ENCODE measurements around the gene CALCR. TPM values are rescaled to one million over a fixed set of nuclear protein-coding genes. Genes with fewer than 3 reads are reported as not detected.
"Not testable (repeated sequence)": the region's sequence is repeated elsewhere in the genome, so short reads cannot be mapped to it uniquely, and the experiment has no call there.

Gene CALCR
- total RNA-seq, 1 experiment from 2014 or later: not detected

GRCh38 chr7:93515144-93515543 is 59.4 kb downstream of the CALCR start:
- Histone ChIP-seq H3K4me3 (ENCODE audit: low read length) (no peak overlapping the region), H3K9ac (ENCODE audit: low read length) (no peak overlapping the region), H3K9me3 (ENCODE audit: low read length) (no peaks in the 10 kb centered on the region), H3K9me2 (replicated peaks; ENCODE audit: insufficient read depth, low read length) (no peaks in the 10 kb centered on the region), H3K79me2 (ENCODE audit: low read length) (no peaks in the 10 kb centered on the region), H3K4me2 (ENCODE audit: low read depth, low read length, poor library complexity, severe bottlenecking) (no peak overlapping the region), H4K20me1 (ENCODE audit: insufficient read depth, low read depth, low read length) (no peaks in the 10 kb centered on the region), H3K27me3 (ENCODE audit: low read length) (no peaks in the 10 kb centered on the region), H3K4me1 (ENCODE audit: low read length) (no peaks in the 10 kb centered on the region), H2AFZ (ENCODE audit: low read length) (no peak overlapping the region), H3K27ac (ENCODE audit: low read length) (no peak overlapping the region), H3K36me3 (ENCODE audit: insufficient read depth, low read length) (no peaks in the 10 kb centered on the region)
- no peak for DNase-seq

GRCh38 chr7:93509303-93509702 is 65.2 kb downstream of the CALCR start:
- no peaks in the 10 kb centered on the region for H4K20me1 ChIP-seq (ENCODE audit: insufficient read depth, low read depth, low read length)
- DNase-seq: no peak
- H3K9ac ChIP-seq (ENCODE audit: low read length): no peak overlapping the region
- no peaks in the 10 kb centered on the region for H3K9me2 ChIP-seq (replicated peaks; ENCODE audit: insufficient read depth, low read length)
- no peak overlapping the region for H3K4me2 ChIP-seq (ENCODE audit: low read depth, low read length, poor library complexity, severe bottlenecking)
- no peaks in the 10 kb centered on the region for H3K9me3 ChIP-seq (ENCODE audit: low read length)
- H3K36me3 ChIP-seq (ENCODE audit: insufficient read depth, low read length): no peaks in the 10 kb centered on the region
- no peaks in the 10 kb centered on the region for H3K27me3 ChIP-seq (ENCODE audit: low read length)
- no peak overlapping the region for H3K27ac ChIP-seq (ENCODE audit: low read length)
- H3K4me1 ChIP-seq (ENCODE audit: low read length): no peaks in the 10 kb centered on the region
- no peak overlapping the region for H2AFZ ChIP-seq (ENCODE audit: low read length)
- no peak overlapping the region for H3K4me3 ChIP-seq (ENCODE audit: low read length)
- H3K79me2 ChIP-seq (ENCODE audit: low read length): no peaks in the 10 kb centered on the region

GRCh38 chr7:93503088-93503487 is 71.4 kb downstream of the CALCR start:
- Histone ChIP-seq H3K36me3 (ENCODE audit: insufficient read depth, low read length) (no peaks in the 10 kb centered on the region), H3K4me3 (ENCODE audit: low read length) (no peak overlapping the region), H3K4me2 (ENCODE audit: low read depth, low read length, poor library complexity, severe bottlenecking) (no peak overlapping the region), H3K9me3 (ENCODE audit: low read length) (no peaks in the 10 kb centered on the region), H3K27ac (ENCODE audit: low read length) (no peak overlapping the region), H3K9me2 (replicated peaks; ENCODE audit: insufficient read depth, low read length) (no peaks in the 10 kb centered on the region), H4K20me1 (ENCODE audit: insufficient read depth, low read depth, low read length) (no peaks in the 10 kb centered on the region), H3K79me2 (ENCODE audit: low read length) (no peaks in the 10 kb centered on the region), H2AFZ (ENCODE audit: low read length) (no peak overlapping the region), H3K9ac (ENCODE audit: low read length) (no peak overlapping the region), H3K4me1 (ENCODE audit: low read length) (no peaks in the 10 kb centered on the region), H3K27me3 (ENCODE audit: low read length) (no peaks in the 10 kb centered on the region)
- no peak for DNase-seq

- H3K9me3 ChIP-seq (ENCODE audit: low read length); H3K9ac ChIP-seq (ENCODE audit: low read length); H3K27ac ChIP-seq (ENCODE audit: low read length); H2AFZ ChIP-seq (ENCODE audit: low read length); H3K4me1 ChIP-seq (ENCODE audit: low read length); H4K20me1 ChIP-seq (ENCODE audit: insufficient read depth, low read depth, low read length); DNase-seq; H3K4me3 ChIP-seq (ENCODE audit: low read length); H3K4me2 ChIP-seq (ENCODE audit: low read depth, low read length, poor library complexity, severe bottlenecking); H3K36me3 ChIP-seq (ENCODE audit: insufficient read depth, low read length); H3K27me3 ChIP-seq (ENCODE audit: low read length); H3K79me2 ChIP-seq (ENCODE audit: low read length); H3K9me2 ChIP-seq (replicated peaks; ENCODE audit: insufficient read depth, low read length): not testable (repeated sequence)
These were observed 82.7 kb downstream of the CALCR start for GRCh38 chr7:93491860-93492259.

GRCh38 chr7:93476491-93477344 is 97.8 kb downstream of the CALCR start:
- H4K20me1 ChIP-seq (ENCODE audit: insufficient read depth, low read depth, low read length): no peaks in the 10 kb centered on the region
- H3K36me3 ChIP-seq (ENCODE audit: insufficient read depth, low read length): no peaks in the 10 kb centered on the region
- H3K27me3 ChIP-seq (ENCODE audit: low read length): no peaks in the 10 kb centered on the region
- no peaks in the 10 kb centered on the region for H3K9me2 ChIP-seq (replicated peaks; ENCODE audit: insufficient read depth, low read length)
- H3K27ac ChIP-seq (ENCODE audit: low read length): no peak overlapping the region
- DNase-seq: no peak
- no peak overlapping the region for H3K4me3 ChIP-seq (ENCODE audit: low read length)
- H3K79me2 ChIP-seq (ENCODE audit: low read length): no peaks in the 10 kb centered on the region
- H2AFZ ChIP-seq (ENCODE audit: low read length): no peak overlapping the region
- no peaks in the 10 kb centered on the region for H3K4me1 ChIP-seq (ENCODE audit: low read length)
- H3K4me2 ChIP-seq (ENCODE audit: low read depth, low read length, poor library complexity, severe bottlenecking): no peak overlapping the region
- H3K9me3 ChIP-seq (ENCODE audit: low read length): no peaks in the 10 kb centered on the region
- H3K9ac ChIP-seq (ENCODE audit: low read length): no peak overlapping the region

GRCh38 chr7:93475811-93476210 is 98.7 kb downstream of the CALCR start:
- Histone ChIP-seq H3K4me3 (ENCODE audit: low read length) (no peak overlapping the region), H4K20me1 (ENCODE audit: insufficient read depth, low read depth, low read length) (no peaks in the 10 kb centered on the region), H3K79me2 (ENCODE audit: low read length) (no peaks in the 10 kb centered on the region), H3K9me2 (replicated peaks; ENCODE audit: insufficient read depth, low read length) (no peaks in the 10 kb centered on the region), H3K9me3 (ENCODE audit: low read length) (no peaks in the 10 kb centered on the region), H3K4me2 (ENCODE audit: low read depth, low read length, poor library complexity, severe bottlenecking) (no peak overlapping the region), H3K27me3 (ENCODE audit: low read length) (no peaks in the 10 kb centered on the region), H3K27ac (ENCODE audit: low read length) (no peak overlapping the region), H3K36me3 (ENCODE audit: insufficient read depth, low read length) (no peaks in the 10 kb centered on the region), H3K4me1 (ENCODE audit: low read length) (no peaks in the 10 kb centered on the region), H2AFZ (ENCODE audit: low read length) (no peak overlapping the region), H3K9ac (ENCODE audit: low read length) (no peak overlapping the region)
- DNase-seq: no peak

GRCh38 chr7:93471456-93471855 is 103.1 kb downstream of the CALCR start:
- no peaks in the 10 kb centered on the region for H3K4me1 ChIP-seq (ENCODE audit: low read length)
- no peak overlapping the region for H3K27ac ChIP-seq (ENCODE audit: low read length)
- no peaks in the 10 kb centered on the region for H3K79me2 ChIP-seq (ENCODE audit: low read length)
- no peak overlapping the region for H3K4me3 ChIP-seq (ENCODE audit: low read length)
- no peaks in the 10 kb centered on the region for H4K20me1 ChIP-seq (ENCODE audit: insufficient read depth, low read depth, low read length)
- H3K27me3 ChIP-seq (ENCODE audit: low read length): no peaks in the 10 kb centered on the region
- no peaks in the 10 kb centered on the region for H3K9me2 ChIP-seq (replicated peaks; ENCODE audit: insufficient read depth, low read length)
- no peak for DNase-seq
- no peak overlapping the region for H3K4me2 ChIP-seq (ENCODE audit: low read depth, low read length, poor library complexity, severe bottlenecking)
- H2AFZ ChIP-seq (ENCODE audit: low read length): no peak overlapping the region
- H3K36me3 ChIP-seq (ENCODE audit: insufficient read depth, low read length): no peaks in the 10 kb centered on the region
- no peaks in the 10 kb centered on the region for H3K9me3 ChIP-seq (ENCODE audit: low read length)
- H3K9ac ChIP-seq (ENCODE audit: low read length): no peak overlapping the region

- Histone ChIP-seq H3K9me2 (replicated peaks; ENCODE audit: insufficient read depth, low read length) (no peaks in the 10 kb centered on the region), H2AFZ (ENCODE audit: low read length) (no peak overlapping the region), H3K27ac (ENCODE audit: low read length) (no peak overlapping the region)
These were observed 110.8 kb downstream of the CALCR start for GRCh38 chr7:93463764-93464163.

More at GRCh38 chr7:93463764-93464163, 110.8 kb downstream of the CALCR start:
- H4K20me1 ChIP-seq (ENCODE audit: insufficient read depth, low read depth, low read length): no peaks in the 10 kb centered on the region
- no peak overlapping the region for H3K4me2 ChIP-seq (ENCODE audit: low read depth, low read length, poor library complexity, severe bottlenecking)
- H3K79me2 ChIP-seq (ENCODE audit: low read length): no peaks in the 10 kb centered on the region
- DNase-seq: no peak
- no peaks in the 10 kb centered on the region for H3K4me1 ChIP-seq (ENCODE audit: low read length)
- no peaks in the 10 kb centered on the region for H3K9me3 ChIP-seq (ENCODE audit: low read length)
- H3K9ac ChIP-seq (ENCODE audit: low read length): no peak overlapping the region
- no peak overlapping the region for H3K4me3 ChIP-seq (ENCODE audit: low read length)
- H3K27me3 ChIP-seq (ENCODE audit: low read length): no peaks in the 10 kb centered on the region
- H3K36me3 ChIP-seq (ENCODE audit: insufficient read depth, low read length): no peaks in the 10 kb centered on the region

All from Karpas-422 (cell line).